SU-DHL-6 (cell line): ENCODE measurements around the gene ZNF641.

Experiments used
- CTCF ChIP-seq: fragments of 200-600 bp; sonication (generic); IDR thresholded peaks from one replicate; pipeline ENCODE4 v1.5.1; 2017; ENCODE audit warnings: antibody characterized with exemption, mild to moderate bottlenecking, low read length, moderate library complexity; ENCODE audit not compliant: insufficient read depth, poor library complexity, severe bottlenecking
- EZH2phosphoT487 ChIP-seq: fragments of 200-600 bp; sonication (generic), shearing (Covaris generic); conservative IDR thresholded peaks from 2 replicates; pipeline ENCODE4 v1.6.1; 2018; ENCODE audit warnings: mild to moderate bottlenecking, antibody characterized with exemption, low read length, moderate library complexity, mixed read lengths

GRCh38 chr12:48331399-48331798 is 19.3 kb downstream of the ZNF641 start:
- TF ChIP-seq CTCF (no peak), EZH2phosphoT487 (no peak)
